ENCODE data around the gene ARSG. TPM values are rescaled to one million over a fixed set of nuclear protein-coding genes. Genes with fewer than 3 reads are reported as not detected.

Gene ARSG
- total and polyA plus RNA-seq, 7 donors: 1.7 to 6.1 (median 2.5) TPM

DNA sequence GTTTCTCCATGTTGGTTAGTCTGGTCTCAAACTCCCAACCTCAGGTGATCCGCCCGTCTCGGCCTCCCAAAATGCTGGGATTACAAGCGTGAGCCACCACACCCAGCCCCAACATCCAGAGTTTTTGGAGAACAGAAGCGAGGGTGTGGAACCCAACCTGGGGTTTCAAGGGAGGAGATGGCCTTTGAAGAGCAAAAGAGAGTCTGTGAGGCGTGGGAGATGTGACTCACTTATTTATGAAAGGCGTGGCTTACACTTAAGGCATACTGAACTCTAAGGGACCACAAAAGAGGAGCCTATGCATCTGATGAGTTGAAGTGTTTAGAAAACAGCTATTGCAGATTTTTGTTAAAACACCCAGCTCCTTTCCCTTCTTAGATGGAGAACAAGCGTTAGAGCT is 18.9 kb downstream of the ARSG start:
- H3K27me3 ChIP-seq (ENCODE audit: insufficient read depth in 3 of 3, low read length in 2 of 3): no peaks in the 10 kb centered on the region
- TF ChIP-seq, protein P1, sequence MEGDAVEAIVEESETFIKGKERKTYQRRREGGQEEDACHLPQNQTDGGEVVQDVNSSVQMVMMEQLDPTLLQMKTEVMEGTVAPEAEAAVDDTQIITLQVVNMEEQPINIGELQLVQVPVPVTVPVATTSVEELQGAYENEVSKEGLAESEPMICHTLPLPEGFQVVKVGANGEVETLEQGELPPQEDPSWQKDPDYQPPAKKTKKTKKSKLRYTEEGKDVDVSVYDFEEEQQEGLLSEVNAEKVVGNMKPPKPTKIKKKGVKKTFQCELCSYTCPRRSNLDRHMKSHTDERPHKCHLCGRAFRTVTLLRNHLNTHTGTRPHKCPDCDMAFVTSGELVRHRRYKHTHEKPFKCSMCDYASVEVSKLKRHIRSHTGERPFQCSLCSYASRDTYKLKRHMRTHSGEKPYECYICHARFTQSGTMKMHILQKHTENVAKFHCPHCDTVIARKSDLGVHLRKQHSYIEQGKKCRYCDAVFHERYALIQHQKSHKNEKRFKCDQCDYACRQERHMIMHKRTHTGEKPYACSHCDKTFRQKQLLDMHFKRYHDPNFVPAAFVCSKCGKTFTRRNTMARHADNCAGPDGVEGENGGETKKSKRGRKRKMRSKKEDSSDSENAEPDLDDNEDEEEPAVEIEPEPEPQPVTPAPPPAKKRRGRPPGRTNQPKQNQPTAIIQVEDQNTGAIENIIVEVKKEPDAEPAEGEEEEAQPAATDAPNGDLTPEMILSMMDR (IDR thresholded peaks at IDR 0.05): no peak
- no peak for DNase-seq
- WGBS, 3 donors: 94 to 98% (median 95%) methylated on average over 8 of the region's 8 CpGs
- H3K9me3 ChIP-seq: no peaks in the 10 kb centered on the region
- no peak for ATAC-seq
- H3K4me3 ChIP-seq: no peak overlapping the region
- H3K36me3 ChIP-seq (ENCODE audit: insufficient read depth in 1 of 2, low read depth in 1 of 2): no peaks in the 10 kb centered on the region
- intact Hi-C loops (cut with DNase I): no loop called here
- H3K27ac ChIP-seq: no peak overlapping the region
- H3K4me1 ChIP-seq: no peaks in the 10 kb centered on the region

DNA sequence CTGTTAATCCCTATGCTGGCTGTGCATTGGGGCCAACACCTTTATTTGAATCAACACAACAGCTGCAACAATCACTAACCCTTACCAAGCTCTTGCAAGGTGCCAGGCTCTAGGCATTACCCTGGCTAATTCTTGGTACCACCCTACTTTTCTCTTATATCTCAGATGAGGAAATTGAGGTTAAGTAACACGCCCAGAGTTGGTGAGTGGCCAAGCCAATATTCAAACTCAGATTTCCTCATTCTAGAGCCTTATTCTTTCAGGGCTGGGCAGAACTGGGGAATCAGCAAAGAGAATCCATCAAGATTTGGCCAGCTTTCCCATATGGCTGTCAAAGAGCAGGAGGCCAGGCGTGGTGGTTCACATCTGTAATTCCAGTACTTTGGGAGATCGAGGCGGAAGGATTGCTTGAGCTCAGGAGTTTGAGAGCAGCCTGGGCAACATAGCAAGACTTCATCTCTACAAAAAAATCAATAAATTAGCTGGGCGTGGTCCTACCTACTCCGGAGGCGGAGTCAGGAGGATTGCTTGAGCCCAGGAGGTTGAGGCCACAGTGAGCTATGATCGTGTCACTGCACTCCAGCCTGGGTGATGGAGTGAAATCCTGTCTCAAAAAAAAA is 23.7 kb downstream of the ARSG start:
- 77 to 82% (median 79%) methylated on average over 8 of the region's 8 CpGs for WGBS, 3 donors
- Histone ChIP-seq H3K4me3 (no peak overlapping the region), H3K36me3 (ENCODE audit: insufficient read depth in 1 of 2, low read depth in 1 of 2) (no peaks in the 10 kb centered on the region), H3K27me3 (ENCODE audit: insufficient read depth in 3 of 3, low read length in 2 of 3) (no peaks in the 10 kb centered on the region), H3K4me1 (peaks cover 26% of the 10 kb centered on the region), H3K27ac (no peak overlapping the region), H3K9me3 (no peaks in the 10 kb centered on the region)
- intact Hi-C loops (cut with DNase I): loop anchor here in 1 of 2 donors (5.0 kb wide), 1 partner anchor 147 kb away; no protein-coding TSS in a partner anchor
- TF ChIP-seq, protein P1 (IDR thresholded peaks at IDR 0.05): no peak
- DNase-seq (no peak), ATAC-seq (no peak)

DNA sequence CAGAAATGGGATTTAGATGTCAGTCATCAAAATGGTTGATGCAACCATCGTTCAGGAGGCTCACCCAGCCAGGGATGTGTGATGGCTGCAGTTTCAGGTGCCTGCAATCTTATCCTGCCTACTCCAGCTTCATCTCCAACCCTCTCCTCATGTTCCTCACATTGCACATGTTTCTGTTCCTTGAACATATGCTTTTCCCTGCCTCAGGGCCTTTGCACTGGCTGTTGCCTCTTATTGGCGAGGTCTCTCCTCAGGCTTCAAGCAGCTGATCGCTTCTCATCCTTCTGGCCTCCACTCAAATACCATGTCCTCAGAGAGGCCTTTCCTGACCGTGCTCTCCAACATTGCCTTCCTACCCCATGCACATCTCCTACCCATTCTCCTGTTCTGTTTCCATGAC is 24.6 kb downstream of the ARSG start:
- TF ChIP-seq, protein P1 (IDR thresholded peaks at IDR 0.05): no peak
- 93 to 99% (median 96%) methylated on average over 4 of the region's 4 CpGs for WGBS, 3 donors
- intact Hi-C loops (cut with DNase I): loop anchor here in 1 of 2 donors (5.0 kb wide), 1 partner anchor 146 kb away; no protein-coding TSS in a partner anchor
- Histone ChIP-seq H3K4me1 (peaks cover 30% of the 10 kb centered on the region), H3K27me3 (ENCODE audit: insufficient read depth in 3 of 3, low read length in 2 of 3) (no peaks in the 10 kb centered on the region), H3K4me3 (no peak overlapping the region), H3K27ac (no peak overlapping the region), H3K36me3 (ENCODE audit: insufficient read depth in 1 of 2, low read depth in 1 of 2) (no peaks in the 10 kb centered on the region), H3K9me3 (no peaks in the 10 kb centered on the region)
- ATAC-seq (no peak), DNase-seq (no peak)

DNA sequence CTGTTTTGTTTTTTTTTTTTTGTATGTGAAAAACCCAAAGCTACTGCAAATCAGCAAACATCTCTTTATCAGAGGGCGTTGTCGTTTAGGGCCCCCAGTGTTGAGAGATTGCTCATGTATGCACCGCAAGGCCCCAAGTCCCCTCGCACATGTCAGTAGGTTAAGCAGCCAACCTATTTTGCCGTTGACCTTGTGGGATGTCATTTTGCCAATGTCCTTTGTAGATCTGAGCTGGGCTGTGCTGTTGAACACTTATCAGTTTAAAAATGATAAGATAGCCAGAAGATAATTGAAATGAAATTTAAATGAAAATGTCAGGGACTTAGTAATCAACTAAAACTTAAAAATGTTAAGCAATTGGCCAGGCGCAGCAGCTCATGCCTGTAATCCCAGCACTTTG is 26.2 kb downstream of the ARSG start:
- no peaks in the 10 kb centered on the region for H3K27me3 ChIP-seq (ENCODE audit: insufficient read depth in 3 of 3, low read length in 2 of 3)
- no peaks in the 10 kb centered on the region for H3K9me3 ChIP-seq
- DNase-seq: no peak
- H3K4me3 ChIP-seq: no peak overlapping the region
- TF ChIP-seq, protein P1 (IDR thresholded peaks at IDR 0.05): no peak
- H3K27ac ChIP-seq: peak overlapping the region; percentile 99
- 88 to 90% (median 89%) methylated on average over 6 of the region's 6 CpGs for WGBS, 3 donors
- H3K4me1 ChIP-seq: peaks cover 34% of the 10 kb centered on the region
- ATAC-seq: no peak
- no peaks in the 10 kb centered on the region for H3K36me3 ChIP-seq (ENCODE audit: insufficient read depth in 1 of 2, low read depth in 1 of 2)
- intact Hi-C loops (cut with DNase I): loop anchor here in 1 of 2 donors (5.0 kb wide), 1 partner anchor 145 kb away; no protein-coding TSS in a partner anchor
